Measurements from ENCODE around the gene DEFB114. TPM values are rescaled to one million over a fixed set of nuclear protein-coding genes. Genes with fewer than 3 reads are reported as not detected.
A peak's percentile ranks its signal among the peaks of the same experiment; 100 is the strongest.

DEFB114 gene
- total RNA-seq, 1 experiment from 2014 or later: not detected

- Mint-ChIP-seq H3K36me3 (ENCODE audit: insufficient read depth in 1 of 3, low read depth in 3 of 3) (no peaks in the 10 kb centered on the region), H3K27me3 (ENCODE audit: low read depth) (no peaks in the 10 kb centered on the region), H3K9me3 (no peaks in the 10 kb centered on the region), H3K4me1 (peaks cover 68 to 70% of the 10 kb centered on the region in 2 experiments), H3K4me3 (peak overlapping the region; percentile 6 to 8; a peak in 1 of 5 replicates), H3K27ac (peak overlapping the region in 2 of 3 experiments; percentile 91; a peak in 4 of 7 replicates)
- peaks cover 3% of the 10 kb centered on the region for H3K4me1 ChIP-seq (ENCODE audit: insufficient read depth, low read length)
- no peaks in the 10 kb centered on the region for H3K23me2 ChIP-seq (ENCODE audit: insufficient read length, low read depth, low read length, poor library complexity, severe bottlenecking)
- H3K23ac ChIP-seq (ENCODE audit: insufficient read length, low read depth, low read length): no peak overlapping the region
- H3K27me3 ChIP-seq (ENCODE audit: insufficient read depth, low read length): no peaks in the 10 kb centered on the region
- no peak overlapping the region for H4K5ac ChIP-seq (ENCODE audit: insufficient read length, low read depth, low read length)
- H4K91ac ChIP-seq (ENCODE audit: insufficient read length, low read depth, low read length): no peak overlapping the region
- H3K18ac ChIP-seq (ENCODE audit: insufficient read length, low read depth, low read length): no peak overlapping the region
- H3T11ph ChIP-seq (ENCODE audit: low read length): no peak overlapping the region
- no peak for TF ChIP-seq CTCF (conservative IDR thresholded peaks at IDR 0.05)
- H4K8ac ChIP-seq (replicated peaks; ENCODE audit: insufficient read length, low read depth, low read length): no peak overlapping the region
- no peak overlapping the region for H3K4ac ChIP-seq (ENCODE audit: low read depth, low read length)
- WGBS (ENCODE audit: extremely low coverage, insufficient read length, low lambda C conversion rate): no CpG with 5 or more reads among the region's 2 CpGs
- no peaks in the 10 kb centered on the region for H3K79me2 ChIP-seq (ENCODE audit: insufficient read depth, low read length)
- H2AFZ ChIP-seq (ENCODE audit: low read length): no peak overlapping the region
- H2BK20ac ChIP-seq (ENCODE audit: low read depth, low read length, poor library complexity, severe bottlenecking): no peak overlapping the region
- no peak overlapping the region for H2BK12ac ChIP-seq (ENCODE audit: insufficient read length, low read depth, low read length)
- H3K56ac ChIP-seq (ENCODE audit: insufficient read length, low read depth, low read length): no peak overlapping the region
- no peak overlapping the region for H2AK5ac ChIP-seq (ENCODE audit: insufficient read length, low read length)
- no peaks in the 10 kb centered on the region for H4K20me1 ChIP-seq (ENCODE audit: control insufficient read depth, insufficient read depth, insufficient read length)
- no peak overlapping the region for H2BK5ac ChIP-seq (ENCODE audit: insufficient read length, low read length)
- H3K14ac ChIP-seq (ENCODE audit: insufficient read depth, low read length): no peak overlapping the region
- no peak overlapping the region for H2BK120ac ChIP-seq (ENCODE audit: low read depth, low read length, poor library complexity, severe bottlenecking)
- no peak overlapping the region for H2BK15ac ChIP-seq (ENCODE audit: low read depth, low read length)
- DNase-seq: peak; percentile 63
- H3K9ac ChIP-seq (ENCODE audit: extremely low read depth, insufficient read length, low read length): no peak overlapping the region
- no peak overlapping the region for H3K27ac ChIP-seq (ENCODE audit: insufficient read length, low read depth, low read length)
- no peaks in the 10 kb centered on the region for H3K9me3 ChIP-seq (ENCODE audit: control insufficient read depth, low read depth, low read length)
- H3K4me2 ChIP-seq (ENCODE audit: insufficient read depth, insufficient read length, low read length): no peak overlapping the region
- no peaks in the 10 kb centered on the region for H3K79me1 ChIP-seq (ENCODE audit: insufficient read depth, low read depth, low read length, poor library complexity, severe bottlenecking)
Observed at GRCh38 chr6:49911252-49911651, 52.7 kb downstream of the DEFB114 start.

Other genes with a start within 250 kb of the DEFB114 start
- not detected in 2 replicates for gene CRISP3, start 219.8 kb downstream of the DEFB114 start, total RNA-seq (2021)
- gene PGK2, start 176.9 kb downstream of the DEFB114 start, total RNA-seq (2021): not detected in 2 replicates
- gene CRISP1, start 97.6 kb downstream of the DEFB114 start, total RNA-seq (2021): not detected in 2 replicates
- gene DEFB113, start 5.5 kb upstream of the DEFB114 start, total RNA-seq (2021): not detected in 2 replicates
- not detected in 2 replicates for gene DEFB110, start 57.8 kb upstream of the DEFB114 start, total RNA-seq (2021)
- gene DEFB112, start 85.8 kb upstream of the DEFB114 start, total RNA-seq (2021): not detected in 2 replicates

Data from H9 (cell line).